Measurements from ENCODE around the gene STK16. TPM values are rescaled to one million over a fixed set of nuclear protein-coding genes. Genes with fewer than 3 reads are reported as not detected.

Gene STK16
- total and polyA plus RNA-seq, 2 of the 13 experiments (the other 11 are each of a cell fraction or from before 2014, with no cell fraction given): 28.0 to 50.9 TPM

- TF ChIP-seq SNAPC4 (CRISPR knock-in tag; IDR thresholded peaks at IDR 0.05): no peak
- TF ChIP-seq ZNF224 (CRISPR knock-in tag; IDR thresholded peaks at IDR 0.05): no peak
- no peak for TF ChIP-seq HOXA3 (CRISPR knock-in tag; IDR thresholded peaks at IDR 0.05)
- no peak for TF ChIP-seq ATF4 (CRISPR knock-in tag; IDR thresholded peaks at IDR 0.05)
- no peak for TF ChIP-seq FLYWCH1 (CRISPR knock-in tag; IDR thresholded peaks at IDR 0.05)
- no peak for TF ChIP-seq MYPOP (CRISPR knock-in tag; IDR thresholded peaks at IDR 0.05)
- no peak for TF ChIP-seq MAFG (CRISPR knock-in tag; IDR thresholded peaks at IDR 0.05)
- no peak for TF ChIP-seq MTF1 (CRISPR knock-in tag; IDR thresholded peaks at IDR 0.05)
- TF ChIP-seq NFAT5 (CRISPR knock-in tag; IDR thresholded peaks at IDR 0.05): no peak
These were observed 28.7 kb downstream of the STK16 start (continued) for GRCh38 chr2:219273937-219274336.
